Loucy (cell line): Measurements from ENCODE around the gene LCE4A.

Experiments
- H2AFZ ChIP-seq: fragments of 200-600 bp; sonication (generic); 2 replicates; pipeline ENCODE4 v1.6.0; 2016; ENCODE audit warnings: antibody characterized with exemption, mild to moderate bottlenecking, low read length, moderate library complexity
- H3F3A ChIP-seq: fragments of 200-600 bp; 2 replicates; pipeline ENCODE4 v1.6.0; 2016; ENCODE audit warnings: antibody characterized with exemption, low read depth, mild to moderate bottlenecking
- H3K27me3 ChIP-seq: fragments of 200-600 bp; sonication (generic); 2 replicates; pipeline ENCODE4 v1.6.1; 2014; ENCODE audit warnings: low read length, mild to moderate bottlenecking; ENCODE audit not compliant: insufficient read depth, poor library complexity, severe bottlenecking
- H3K36me3 ChIP-seq: fragments of 200-600 bp; sonication (generic); 2 replicates; pipeline ENCODE4 v1.6.1; 2016; ENCODE audit warnings: low read length; ENCODE audit not compliant: insufficient read depth
- H3K4me1 ChIP-seq: fragments of 200-600 bp; sonication (generic); 2 replicates; pipeline ENCODE4 v1.5.1; 2014; ENCODE audit warnings: low read length, mild to moderate bottlenecking; ENCODE audit not compliant: insufficient read depth, poor library complexity, severe bottlenecking
- H3K4me2 ChIP-seq: fragments of 200-600 bp; sonication (generic); 2 replicates; pipeline ENCODE4 v1.6.0; 2014; ENCODE audit warnings: antibody characterized with exemption, low read length, low read depth, mild to moderate bottlenecking; ENCODE audit not compliant: poor library complexity, severe bottlenecking
- H3K4me3 ChIP-seq: fragments of 200-600 bp; sonication (generic); 2 replicates; pipeline ENCODE4 v1.5.1; 2014; ENCODE audit warnings: low read length, mild to moderate bottlenecking, mixed read lengths; ENCODE audit not compliant: poor library complexity, severe bottlenecking
- H3K79me2 ChIP-seq: fragments of 200-600 bp; sonication (generic); 2 replicates; pipeline ENCODE4 v1.6.1; 2014; ENCODE audit warnings: low read length; ENCODE audit not compliant: insufficient read depth
- H3K9ac ChIP-seq: fragments of 200-600 bp; sonication (generic); 2 replicates; pipeline ENCODE4 v1.6.0; 2014; ENCODE audit warnings: mild to moderate bottlenecking, low read depth, low read length, moderate library complexity; ENCODE audit not compliant: poor library complexity, severe bottlenecking
- H3K9me2 ChIP-seq: fragments of 200-600 bp; sonication (generic); replicated peaks from 2 replicates; pipeline ENCODE4 v1.6.1; 2016; ENCODE audit warnings: low read depth, low read length, mixed read lengths
- H3K9me3 ChIP-seq: fragments of 200-600 bp; sonication (generic); 2 replicates; pipeline ENCODE4 v1.6.1; 2014; ENCODE audit warnings: mild to moderate bottlenecking, antibody characterized with exemption, low read length, low read depth; ENCODE audit not compliant: insufficient read depth
- H4K20me1 ChIP-seq: fragments of 200-600 bp; sonication (generic); 2 replicates; pipeline ENCODE4 v1.6.0; 2014; ENCODE audit warnings: antibody characterized with exemption, low read length, mild to moderate bottlenecking; ENCODE audit not compliant: insufficient read depth, poor library complexity, severe bottlenecking
- EZH2phosphoT487 ChIP-seq: fragments of 200-600 bp; IDR thresholded peaks from 2 replicates; pipeline ENCODE4 v1.6.1; 2018; ENCODE audit warnings: antibody characterized with exemption, mild to moderate bottlenecking, moderate library complexity, borderline replicate concordance
- TF ChIP-seq, protein P1 (sequence below): fragments of 200-600 bp; sonication (generic); conservative IDR thresholded peaks from 2 replicates; pipeline ENCODE4 v1.5.1; 2014; ENCODE audit warnings: mild to moderate bottlenecking, antibody characterized with exemption, low read length

Gene LCE4A

DNA sequence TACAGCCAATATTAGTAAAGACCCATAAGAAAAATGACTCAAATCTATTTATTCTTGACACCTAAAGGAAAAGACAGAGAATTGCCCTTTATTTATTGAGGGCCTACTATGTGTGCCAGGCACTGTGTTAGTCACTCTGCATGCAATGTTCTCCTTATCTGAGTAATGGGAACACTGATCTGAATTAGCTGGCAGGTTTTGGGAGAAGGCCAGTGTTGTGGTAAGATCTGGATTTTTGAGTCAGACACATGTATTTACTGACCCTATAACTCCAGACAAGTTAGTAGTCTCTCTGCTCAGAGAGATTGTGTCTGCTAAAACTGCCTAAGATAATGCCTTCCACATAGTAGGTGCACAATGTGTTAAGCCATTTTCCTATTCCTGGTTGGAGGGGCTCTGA lies 17.3 kb downstream of the LCE4A start:
- H3K79me2 ChIP-seq = no peaks in the 10 kb centered on the region
- no peak overlapping the region for H2AFZ ChIP-seq
- no peaks in the 10 kb centered on the region for H4K20me1 ChIP-seq
- no peaks in the 10 kb centered on the region for H3K9me3 ChIP-seq
- H3F3A ChIP-seq = no peaks in the 10 kb centered on the region
- H3K4me2 ChIP-seq = no peak overlapping the region
- no peaks in the 10 kb centered on the region for H3K27me3 ChIP-seq
- no peaks in the 10 kb centered on the region for H3K36me3 ChIP-seq
- H3K4me1 ChIP-seq = no peaks in the 10 kb centered on the region
- no peak overlapping the region for H3K9ac ChIP-seq
- no peaks in the 10 kb centered on the region for H3K9me2 ChIP-seq
- TF ChIP-seq, protein P1, sequence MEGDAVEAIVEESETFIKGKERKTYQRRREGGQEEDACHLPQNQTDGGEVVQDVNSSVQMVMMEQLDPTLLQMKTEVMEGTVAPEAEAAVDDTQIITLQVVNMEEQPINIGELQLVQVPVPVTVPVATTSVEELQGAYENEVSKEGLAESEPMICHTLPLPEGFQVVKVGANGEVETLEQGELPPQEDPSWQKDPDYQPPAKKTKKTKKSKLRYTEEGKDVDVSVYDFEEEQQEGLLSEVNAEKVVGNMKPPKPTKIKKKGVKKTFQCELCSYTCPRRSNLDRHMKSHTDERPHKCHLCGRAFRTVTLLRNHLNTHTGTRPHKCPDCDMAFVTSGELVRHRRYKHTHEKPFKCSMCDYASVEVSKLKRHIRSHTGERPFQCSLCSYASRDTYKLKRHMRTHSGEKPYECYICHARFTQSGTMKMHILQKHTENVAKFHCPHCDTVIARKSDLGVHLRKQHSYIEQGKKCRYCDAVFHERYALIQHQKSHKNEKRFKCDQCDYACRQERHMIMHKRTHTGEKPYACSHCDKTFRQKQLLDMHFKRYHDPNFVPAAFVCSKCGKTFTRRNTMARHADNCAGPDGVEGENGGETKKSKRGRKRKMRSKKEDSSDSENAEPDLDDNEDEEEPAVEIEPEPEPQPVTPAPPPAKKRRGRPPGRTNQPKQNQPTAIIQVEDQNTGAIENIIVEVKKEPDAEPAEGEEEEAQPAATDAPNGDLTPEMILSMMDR = no peak
- no peak for TF ChIP-seq EZH2phosphoT487
- no peak overlapping the region for H3K4me3 ChIP-seq

- no peak for TF ChIP-seq EZH2phosphoT487
- TF ChIP-seq, protein P1 = no peak
Measured at GRCh38 chr1:152728986-152729385, 21.0 kb downstream of the LCE4A start.

GRCh38 chr1:152735648-152736047 lies 27.7 kb downstream of the LCE4A start:
- H4K20me1 ChIP-seq = no peaks in the 10 kb centered on the region
- no peaks in the 10 kb centered on the region for H3K27me3 ChIP-seq
- H3K4me3 ChIP-seq = no peak overlapping the region
- H3K4me2 ChIP-seq = no peak overlapping the region
- H3K36me3 ChIP-seq = no peaks in the 10 kb centered on the region
- H3F3A ChIP-seq = no peaks in the 10 kb centered on the region
- H3K9ac ChIP-seq = no peak overlapping the region
- no peaks in the 10 kb centered on the region for H3K79me2 ChIP-seq
- no peaks in the 10 kb centered on the region for H3K9me3 ChIP-seq
- no peaks in the 10 kb centered on the region for H3K4me1 ChIP-seq
- H2AFZ ChIP-seq = no peak overlapping the region
- H3K9me2 ChIP-seq = no peaks in the 10 kb centered on the region
- TF ChIP-seq, protein P1 = peak; percentile 70
- TF ChIP-seq EZH2phosphoT487 = no peak

More at GRCh38 chr1:152728986-152729385, 21.0 kb downstream of the LCE4A start:
- Histone ChIP-seq H3K9me2 (no peaks in the 10 kb centered on the region), H4K20me1 (no peaks in the 10 kb centered on the region), H3K9me3 (no peaks in the 10 kb centered on the region), H3K4me1 (no peaks in the 10 kb centered on the region), H2AFZ (no peak overlapping the region), H3F3A (no peaks in the 10 kb centered on the region), H3K4me2 (no peak overlapping the region), H3K27me3 (no peaks in the 10 kb centered on the region), H3K4me3 (no peak overlapping the region), H3K79me2 (no peaks in the 10 kb centered on the region), H3K36me3 (no peaks in the 10 kb centered on the region), H3K9ac (no peak overlapping the region)
